HCT116 (cell line): ENCODE data around the gene AAR2. TPM values are rescaled to one million over a fixed set of nuclear protein-coding genes. Genes with fewer than 3 reads are reported as not detected.

Experiments used
- ATAC-seq: fragments of 200-7000 bp; cut with Tn5 transposase; 2 replicates; pipeline ENCODE4 v1.9.1; 2020; ENCODE audit warnings: mild to moderate bottlenecking, moderate library complexity
- BruUV-seq: library from RNA; stranded (reverse); fragments of 400-500 nt; replicated peaks from 2 replicates; lab custom pipeline; 2021; lab: Mats Ljungman, UMichigan
- CTCF ChIA-PET: fragments of 300-600 bp; sonication (Branson Sonifier 250); formaldehyde crosslinking; loops from one replicate; lab custom pipeline; 2021; ENCODE audit warnings: antibody characterized with exemption; lab: Charles Lee
- POLR2A ChIA-PET: fragments of 300-600, 350-600 bp; sonication (Branson Sonifier 250); formaldehyde crosslinking; loops from one replicate; lab custom pipeline; 2021; ENCODE audit warnings: antibody characterized with exemption; lab: Charles Lee
- RAD21 ChIA-PET, 2 experiments: fragments of 300-600 bp; sonication (Branson Sonifier 250); formaldehyde crosslinking; loops; one replicate each; lab custom pipeline; 2023; ENCODE audit warnings: low total read pairs in 2 of 2; ENCODE audit not compliant: uncharacterized antibody in 2 of 2, unreplicated experiment in 2 of 2, low non-redundant PET in 1 of 2; lab: Charles Lee
- DNase-seq: peaks from one replicate; pipeline ENCODE4 v3.0.0-alpha.2; 2010; ENCODE audit warnings: low read depth, low spot score
- H2AFZ ChIP-seq: fragments of 200-600 bp; shearing (Covaris generic), sonication (generic); 2 replicates; pipeline ENCODE4 v1.6.1; 2017; ENCODE audit warnings: low read depth, mixed run types, mixed read lengths, antibody characterized with exemption, low read length; ENCODE audit not compliant: poor library complexity, severe bottlenecking
- H3K27ac ChIP-seq: 2 replicates; pipeline ENCODE4 v1.5.1; 2012; ENCODE audit warnings: low read depth, low read length
- H3K27me3 ChIP-seq: fragments of 200-600 bp; sonication (generic); 2 replicates; pipeline ENCODE4 v1.6.1; 2016; ENCODE audit warnings: mixed run types, low read length, mixed read lengths; ENCODE audit not compliant: insufficient read depth
- H3K36me3 ChIP-seq, 2 experiments: fragments of 200-500 bp in 1 of 2; fragments of 200-600 bp in 1 of 2; sonication (Bioruptor generic) in 1 of 2; sonication (generic) in 1 of 2; 2 replicates each; pipeline versions ENCODE4 v1.5.1 to v1.6.1; 2014 to 2016; ENCODE audit warnings: low read length in 2 of 2, inconsistent platforms in 1 of 2, mixed read lengths in 1 of 2, mixed run types in 1 of 2; ENCODE audit not compliant: insufficient read depth in 2 of 2, control insufficient read depth in 1 of 2
- H3K4me1 ChIP-seq, 2 experiments: fragments of 200-600 bp in 1 of 2; sonication (generic) in 1 of 2; 2 replicates each; pipeline versions ENCODE4 v1.5.1 to v1.6.1; 2012 to 2017; ENCODE audit warnings: low read length in 2 of 2, inconsistent platforms in 1 of 2, mild to moderate bottlenecking in 1 of 2, mixed read lengths in 1 of 2, mixed run types in 1 of 2, moderate library complexity in 1 of 2; ENCODE audit not compliant: insufficient read depth in 2 of 2, control insufficient read depth in 1 of 2
- H3K4me2 ChIP-seq: fragments of 200-600 bp; sonication (generic); 2 replicates; pipeline ENCODE4 v1.6.1; 2017; ENCODE audit warnings: mixed run types, low read length, mixed read lengths
- H3K4me3 ChIP-seq, 2 experiments: fragments of 200-600 bp in 1 of 2; sonication (generic) in 1 of 2; replicated peaks in 1 of 2; 2 replicates each; pipeline ENCODE4 v1.5.1; 2011 to 2016; ENCODE audit warnings: low read length in 2 of 2, control low read depth in 1 of 2, low read depth in 1 of 2, mild to moderate bottlenecking in 1 of 2, mixed read lengths in 1 of 2, mixed run types in 1 of 2
- H3K79me2 ChIP-seq: fragments of 200-600 bp; sonication (generic); 2 replicates; pipeline ENCODE4 v1.6.1; 2017; ENCODE audit warnings: mild to moderate bottlenecking, mixed run types, low read length, moderate library complexity, mixed read lengths; ENCODE audit not compliant: insufficient read depth
- H3K9ac ChIP-seq: fragments of 200-600 bp; sonication (generic); 2 replicates; pipeline ENCODE4 v1.6.1; 2016; ENCODE audit warnings: low read length, mixed read lengths
- H3K9me2 ChIP-seq: fragments of 200-600 bp; sonication (generic), shearing (Covaris generic); 2 replicates; pipeline ENCODE4 v1.6.1; 2017; ENCODE audit warnings: mixed run types, mild to moderate bottlenecking, moderate library complexity; ENCODE audit not compliant: insufficient read depth
- H3K9me3 ChIP-seq, 2 experiments: fragments of 200-500 bp in 1 of 2; fragments of 200-600 bp in 1 of 2; sonication (Bioruptor generic) in 1 of 2; sonication (generic) in 1 of 2; 2 replicates each; pipeline ENCODE4 v1.6.1; 2014 to 2017; ENCODE audit warnings: low read length in 2 of 2, mixed read lengths in 2 of 2, inconsistent platforms in 1 of 2, low read depth in 1 of 2, mild to moderate bottlenecking in 1 of 2, mixed run types in 1 of 2, moderate library complexity in 1 of 2; ENCODE audit not compliant: control insufficient read depth in 1 of 2, insufficient read depth in 1 of 2
- H4K20me1 ChIP-seq: fragments of 200-600 bp; sonication (generic), shearing (Covaris generic); 2 replicates; pipeline ENCODE4 v1.6.1; 2017; ENCODE audit warnings: mixed run types, mild to moderate bottlenecking, moderate library complexity; ENCODE audit not compliant: insufficient read depth
- CBX3 ChIP-seq: IDR thresholded peaks from 2 replicates; pipeline ENCODE4 v1.6.1; 2012; ENCODE audit warnings: low read depth
- CEBPB ChIP-seq: IDR thresholded peaks from 2 replicates; pipeline ENCODE4 v1.6.1; 2012; ENCODE audit warnings: low read depth
- ELF1 ChIP-seq: IDR thresholded peaks from 2 replicates; pipeline ENCODE4 v1.6.1; 2012; ENCODE audit warnings: low read depth, borderline replicate concordance
- EZH2 ChIP-seq: fragments of 200-600 bp; sonication (generic); IDR thresholded peaks from 2 replicates; pipeline ENCODE4 v1.6.1; 2017; ENCODE audit warnings: antibody characterized with exemption, mixed run types
- EZH2phosphoT487 ChIP-seq: fragments of 200-600 bp; IDR thresholded peaks from 2 replicates; pipeline ENCODE4 v1.6.1; 2018; ENCODE audit warnings: antibody characterized with exemption, borderline replicate concordance
- FOSL1 ChIP-seq: IDR thresholded peaks from 2 replicates; pipeline ENCODE4 v1.6.1; 2012; ENCODE audit warnings: low read depth
- JUND ChIP-seq: IDR thresholded peaks from 2 replicates; pipeline ENCODE4 v1.6.1; 2012
- POLR2A ChIP-seq: IDR thresholded peaks from 2 replicates; pipeline ENCODE4 v1.7.0; 2011; ENCODE audit warnings: borderline replicate concordance; ENCODE audit not compliant: insufficient read depth, insufficient read length; ENCODE audit errors: extremely low read depth
- POLR2AphosphoS5 ChIP-seq: IDR thresholded peaks from 2 replicates; pipeline ENCODE4 v1.6.1; 2011; ENCODE audit warnings: mild to moderate bottlenecking, low read depth, low read length, moderate library complexity
- RAD21 ChIP-seq: IDR thresholded peaks from 2 replicates; pipeline ENCODE4 v1.6.1; 2012; ENCODE audit warnings: low read depth, mild to moderate bottlenecking
- SIN3A ChIP-seq: IDR thresholded peaks from 2 replicates; pipeline ENCODE4 v1.6.1; 2012; ENCODE audit warnings: low read depth
- SP1 ChIP-seq: IDR thresholded peaks from 2 replicates; pipeline ENCODE4 v1.6.1; 2012; ENCODE audit warnings: low read depth
- SRF ChIP-seq: IDR thresholded peaks from 2 replicates; pipeline ENCODE4 v1.6.1; 2012; ENCODE audit warnings: low read depth
- TCF7L2 ChIP-seq: IDR thresholded peaks from 2 replicates; pipeline ENCODE4 v1.7.0; 2011; ENCODE audit warnings: borderline replicate concordance, inconsistent platforms; ENCODE audit not compliant: insufficient read depth, insufficient read length; ENCODE audit errors: extremely low read depth
- ZFX ChIP-seq: fragments of 450-650 bp; IDR thresholded peaks from 2 replicates; pipeline ENCODE4 v1.6.1; 2017
- ZNF274 ChIP-seq: fragments of 200-500 bp; sonication (Bioruptor generic); IDR thresholded peaks from 2 replicates; pipeline ENCODE4 v1.6.1; 2014; ENCODE audit warnings: mild to moderate bottlenecking, low read depth, low read length, inconsistent platforms
- intact Hi-C: fragments of 100-400 bp; cut with micrococcal nuclease; formaldehyde crosslinking; loops from 2 replicates; pipeline ENCODE4 v1.10.0; 2022
- total RNA-seq: library from RNA; stranded (reverse); gene quantifications from one replicate; pipeline ENCODE4 v1.2.1, GENCODE V29; 2021; ENCODE audit not compliant: unreplicated experiment
- TF ChIP-seq, protein P1 (sequence below): IDR thresholded peaks from 2 replicates; pipeline ENCODE4 v1.6.1; 2011; ENCODE audit warnings: mild to moderate bottlenecking, low read length, moderate library complexity; ENCODE audit not compliant: insufficient replicate concordance; ENCODE audit errors: extremely low read depth
- TF ChIP-seq, protein P2 (sequence below), 3 experiments: fragments of 200-600 bp in 1 of 3; sonication (generic) in 1 of 3; IDR thresholded peaks in 2 of 3; conservative IDR thresholded peaks in 1 of 3; 2 replicates each; pipeline ENCODE4 v1.5.1; 2012 to 2017; ENCODE audit warnings: low read depth in 2 of 3, low read length in 2 of 3, antibody characterized with exemption in 1 of 3, borderline replicate concordance in 1 of 3, control low read depth in 1 of 3, mild to moderate bottlenecking in 1 of 3, mixed read lengths in 1 of 3, mixed run types in 1 of 3, moderate library complexity in 1 of 3; ENCODE audit not compliant: insufficient read depth in 1 of 3
- TF ChIP-seq, protein P3 (sequence below): IDR thresholded peaks from 2 replicates; pipeline ENCODE4 v1.6.1; 2012; ENCODE audit warnings: low read depth
- TF ChIP-seq, protein P4 (sequence below): IDR thresholded peaks from 2 replicates; pipeline ENCODE4 v1.6.1; 2012

The AAR2 gene
- total RNA-seq, 1 experiment from 2014 or later: 23.3 TPM

DNA sequence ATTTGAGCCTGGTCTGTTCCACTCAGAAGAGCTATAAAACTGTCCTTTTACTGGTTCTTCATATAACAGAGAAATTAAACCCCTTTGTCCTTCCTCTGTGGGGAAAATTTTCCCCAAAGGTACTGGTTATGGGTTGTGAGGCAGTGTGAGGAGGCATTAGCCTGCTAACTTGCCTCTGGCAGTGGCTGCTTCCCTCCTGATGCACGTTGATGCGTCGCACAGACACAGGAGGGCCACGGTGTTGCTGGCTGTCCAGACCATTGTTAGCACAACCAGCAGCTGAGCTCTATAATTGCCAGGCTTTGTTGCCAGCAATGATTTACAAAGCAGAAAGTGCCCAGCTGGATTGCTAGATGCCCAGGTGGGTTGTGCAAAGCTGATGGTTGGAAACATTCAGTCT is 10.1 kb downstream of the AAR2 start:
- no peak overlapping the region for H3K27ac ChIP-seq
- H3K9ac ChIP-seq: no peak overlapping the region
- ATAC-seq (no peak), DNase-seq (no peak)
- intact Hi-C loops: no loop called here
- H2AFZ ChIP-seq: no peak overlapping the region
- no peaks in the 10 kb centered on the region for H3K4me1 ChIP-seq
- H3K27me3 ChIP-seq: no peaks in the 10 kb centered on the region
- H3K4me3 ChIP-seq: no peak overlapping the region
- H3K36me3 ChIP-seq: peaks cover 50 to 53% of the 10 kb centered on the region in 2 experiments; a peak in 3 of 4 replicates
- ChIA-PET CTCF (interaction anchor here (0.9 kb wide), 1 partner anchor 153 kb away, joined by 3 read pairs; no protein-coding TSS in a partner anchor), RAD21 (no interaction called here), POLR2A (no interaction called here)
- H3K9me2 ChIP-seq: no peaks in the 10 kb centered on the region
- no peaks in the 10 kb centered on the region for H3K9me3 ChIP-seq
- TF ChIP-seq POLR2AphosphoS5: no peak
- no peak for TF ChIP-seq ELF1
- no peak for TF ChIP-seq FOSL1
- no peak for TF ChIP-seq EZH2
- TF ChIP-seq CBX3: no peak
- TF ChIP-seq, protein P1, sequence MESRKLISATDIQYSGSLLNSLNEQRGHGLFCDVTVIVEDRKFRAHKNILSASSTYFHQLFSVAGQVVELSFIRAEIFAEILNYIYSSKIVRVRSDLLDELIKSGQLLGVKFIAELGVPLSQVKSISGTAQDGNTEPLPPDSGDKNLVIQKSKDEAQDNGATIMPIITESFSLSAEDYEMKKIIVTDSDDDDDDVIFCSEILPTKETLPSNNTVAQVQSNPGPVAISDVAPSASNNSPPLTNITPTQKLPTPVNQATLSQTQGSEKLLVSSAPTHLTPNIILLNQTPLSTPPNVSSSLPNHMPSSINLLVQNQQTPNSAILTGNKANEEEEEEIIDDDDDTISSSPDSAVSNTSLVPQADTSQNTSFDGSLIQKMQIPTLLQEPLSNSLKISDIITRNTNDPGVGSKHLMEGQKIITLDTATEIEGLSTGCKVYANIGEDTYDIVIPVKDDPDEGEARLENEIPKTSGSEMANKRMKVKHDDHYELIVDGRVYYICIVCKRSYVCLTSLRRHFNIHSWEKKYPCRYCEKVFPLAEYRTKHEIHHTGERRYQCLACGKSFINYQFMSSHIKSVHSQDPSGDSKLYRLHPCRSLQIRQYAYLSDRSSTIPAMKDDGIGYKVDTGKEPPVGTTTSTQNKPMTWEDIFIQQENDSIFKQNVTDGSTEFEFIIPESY: no peak
- TF ChIP-seq, protein P2, sequence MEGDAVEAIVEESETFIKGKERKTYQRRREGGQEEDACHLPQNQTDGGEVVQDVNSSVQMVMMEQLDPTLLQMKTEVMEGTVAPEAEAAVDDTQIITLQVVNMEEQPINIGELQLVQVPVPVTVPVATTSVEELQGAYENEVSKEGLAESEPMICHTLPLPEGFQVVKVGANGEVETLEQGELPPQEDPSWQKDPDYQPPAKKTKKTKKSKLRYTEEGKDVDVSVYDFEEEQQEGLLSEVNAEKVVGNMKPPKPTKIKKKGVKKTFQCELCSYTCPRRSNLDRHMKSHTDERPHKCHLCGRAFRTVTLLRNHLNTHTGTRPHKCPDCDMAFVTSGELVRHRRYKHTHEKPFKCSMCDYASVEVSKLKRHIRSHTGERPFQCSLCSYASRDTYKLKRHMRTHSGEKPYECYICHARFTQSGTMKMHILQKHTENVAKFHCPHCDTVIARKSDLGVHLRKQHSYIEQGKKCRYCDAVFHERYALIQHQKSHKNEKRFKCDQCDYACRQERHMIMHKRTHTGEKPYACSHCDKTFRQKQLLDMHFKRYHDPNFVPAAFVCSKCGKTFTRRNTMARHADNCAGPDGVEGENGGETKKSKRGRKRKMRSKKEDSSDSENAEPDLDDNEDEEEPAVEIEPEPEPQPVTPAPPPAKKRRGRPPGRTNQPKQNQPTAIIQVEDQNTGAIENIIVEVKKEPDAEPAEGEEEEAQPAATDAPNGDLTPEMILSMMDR (IDR thresholded peaks at IDR 0.05 in 2 of 3, conservative IDR thresholded peaks at IDR 0.05 in 1 of 3; ENCODE audit: borderline replicate concordance in 1 of 3, insufficient read depth in 1 of 3, low read depth in 2 of 3, low read length in 2 of 3): no peak
- TF ChIP-seq SIN3A: no peak
- TF ChIP-seq, protein P3, sequence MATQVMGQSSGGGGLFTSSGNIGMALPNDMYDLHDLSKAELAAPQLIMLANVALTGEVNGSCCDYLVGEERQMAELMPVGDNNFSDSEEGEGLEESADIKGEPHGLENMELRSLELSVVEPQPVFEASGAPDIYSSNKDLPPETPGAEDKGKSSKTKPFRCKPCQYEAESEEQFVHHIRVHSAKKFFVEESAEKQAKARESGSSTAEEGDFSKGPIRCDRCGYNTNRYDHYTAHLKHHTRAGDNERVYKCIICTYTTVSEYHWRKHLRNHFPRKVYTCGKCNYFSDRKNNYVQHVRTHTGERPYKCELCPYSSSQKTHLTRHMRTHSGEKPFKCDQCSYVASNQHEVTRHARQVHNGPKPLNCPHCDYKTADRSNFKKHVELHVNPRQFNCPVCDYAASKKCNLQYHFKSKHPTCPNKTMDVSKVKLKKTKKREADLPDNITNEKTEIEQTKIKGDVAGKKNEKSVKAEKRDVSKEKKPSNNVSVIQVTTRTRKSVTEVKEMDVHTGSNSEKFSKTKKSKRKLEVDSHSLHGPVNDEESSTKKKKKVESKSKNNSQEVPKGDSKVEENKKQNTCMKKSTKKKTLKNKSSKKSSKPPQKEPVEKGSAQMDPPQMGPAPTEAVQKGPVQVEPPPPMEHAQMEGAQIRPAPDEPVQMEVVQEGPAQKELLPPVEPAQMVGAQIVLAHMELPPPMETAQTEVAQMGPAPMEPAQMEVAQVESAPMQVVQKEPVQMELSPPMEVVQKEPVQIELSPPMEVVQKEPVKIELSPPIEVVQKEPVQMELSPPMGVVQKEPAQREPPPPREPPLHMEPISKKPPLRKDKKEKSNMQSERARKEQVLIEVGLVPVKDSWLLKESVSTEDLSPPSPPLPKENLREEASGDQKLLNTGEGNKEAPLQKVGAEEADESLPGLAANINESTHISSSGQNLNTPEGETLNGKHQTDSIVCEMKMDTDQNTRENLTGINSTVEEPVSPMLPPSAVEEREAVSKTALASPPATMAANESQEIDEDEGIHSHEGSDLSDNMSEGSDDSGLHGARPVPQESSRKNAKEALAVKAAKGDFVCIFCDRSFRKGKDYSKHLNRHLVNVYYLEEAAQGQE: no peak
- TF ChIP-seq, protein P4, sequence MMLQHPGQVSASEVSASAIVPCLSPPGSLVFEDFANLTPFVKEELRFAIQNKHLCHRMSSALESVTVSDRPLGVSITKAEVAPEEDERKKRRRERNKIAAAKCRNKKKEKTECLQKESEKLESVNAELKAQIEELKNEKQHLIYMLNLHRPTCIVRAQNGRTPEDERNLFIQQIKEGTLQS: no peak
- no peak for TF ChIP-seq SP1
- no peak for TF ChIP-seq JUND
- TF ChIP-seq POLR2A: no peak
- no peak for TF ChIP-seq EZH2phosphoT487
- TF ChIP-seq RAD21: no peak
- no peak for TF ChIP-seq ZFX
- TF ChIP-seq SRF: no peak
- no peak for TF ChIP-seq CEBPB
- no peak for TF ChIP-seq ZNF274
- no peak for TF ChIP-seq TCF7L2
- H3K4me2 ChIP-seq: no peak overlapping the region
- peaks cover 5% of the 10 kb centered on the region; the same call in 1 of the 2 replicates for H4K20me1 ChIP-seq
- BruUV-seq: no TSS peak
- H3K79me2 ChIP-seq: peaks cover 59% of the 10 kb centered on the region
